ENCODE measurements around the gene MPC2. TPM values are rescaled to one million over a fixed set of nuclear protein-coding genes. Genes with fewer than 3 reads are reported as not detected.
A peak's percentile ranks its signal among the peaks of the same experiment; 100 is the strongest.

Gene MPC2
- total and polyA plus RNA-seq, 4 experiments from 2014 or later, result 30.8 to 123 (median 60.5) TPM

DNA sequence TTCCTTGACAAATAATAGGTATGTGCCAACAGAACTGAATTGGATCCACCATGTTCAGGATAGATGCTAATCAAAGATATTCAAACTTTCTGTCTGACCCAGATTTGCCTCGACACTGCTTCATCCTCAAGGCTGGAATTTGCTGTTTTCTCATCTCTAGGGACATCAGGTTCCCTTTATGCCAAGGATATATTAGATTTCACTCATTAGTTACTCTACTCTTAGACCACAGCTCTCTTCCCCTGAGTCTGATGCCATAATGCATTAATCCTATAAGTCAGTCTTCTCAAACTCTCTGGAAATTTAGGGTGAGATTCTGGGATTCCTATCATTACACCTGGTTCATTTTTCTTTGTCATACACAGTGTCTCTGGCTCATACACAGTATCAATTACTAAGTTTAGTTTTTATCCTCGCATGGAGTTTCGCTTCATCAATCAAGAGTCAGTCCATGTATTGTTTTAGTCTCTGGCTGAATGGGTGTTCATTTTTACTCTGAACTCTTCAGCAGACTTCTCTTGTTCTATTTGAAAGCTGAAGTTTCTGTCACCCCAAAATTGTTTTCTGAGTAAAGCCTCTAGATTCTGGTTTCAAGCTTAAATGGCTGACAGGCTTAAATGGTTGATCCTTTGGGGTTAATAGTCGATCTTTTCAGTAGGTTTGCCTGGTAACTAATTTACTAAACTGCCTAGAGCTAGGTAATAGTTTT is 9.7 kb downstream of the MPC2 start:
- CTCF ChIA-PET (ENCODE audit: partially characterized antibody), result interaction anchor here (1.0 kb wide), 2 partner anchors 17 to 155 kb away, joined by 3 read pairs; no protein-coding TSS in a partner anchor

DNA sequence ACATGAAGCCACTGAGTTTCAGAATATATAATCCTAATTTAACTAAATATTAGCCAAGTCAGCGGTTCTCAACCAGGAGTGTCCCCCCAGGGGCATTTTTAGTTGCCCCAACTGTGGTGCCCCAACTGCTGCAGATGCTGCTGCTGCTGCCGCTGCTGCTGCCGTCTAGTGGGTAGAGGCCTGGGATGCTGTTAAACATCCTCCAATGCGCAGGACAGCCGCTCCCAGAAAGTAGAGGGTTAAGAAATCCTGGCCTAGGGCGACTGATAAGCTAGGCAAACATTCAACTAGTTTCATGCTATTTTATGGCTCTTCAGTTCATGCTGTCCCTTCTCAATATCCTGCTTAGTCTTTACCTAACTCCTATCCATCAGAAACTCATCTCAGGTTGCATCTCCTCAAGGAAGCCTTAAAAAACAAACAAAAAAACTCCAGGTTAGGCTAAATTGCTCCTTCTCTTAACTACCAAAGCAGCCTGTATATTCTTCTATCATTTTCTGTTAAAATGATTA is 10.3 kb downstream of the MPC2 start:
- H3K9me3 Mint-ChIP-seq, result no peaks in the 10 kb centered on the region
- ChIA-PET POLR2A (ENCODE audit: partially characterized antibody) (interaction anchor here (1.2 kb wide), 1 partner anchor 9 kb away, joined by 6 read pairs; no protein-coding TSS in a partner anchor), CTCF (ENCODE audit: partially characterized antibody) (interaction anchor here (1.0 kb wide), 1 partner anchor 17 kb away, joined by 3 read pairs; no protein-coding TSS in a partner anchor)
- peaks cover 5 to 11% of the 10 kb centered on the region in 2 donors for H3K36me3 Mint-ChIP-seq
- Histone ChIP-seq H3K4me1 (ENCODE audit: insufficient read depth, low read length) (no peaks in the 10 kb centered on the region), H3K36me3 (ENCODE audit: insufficient read depth, low read length) (no peaks in the 10 kb centered on the region), H3K27ac (ENCODE audit: low read depth, low read length) (no peak overlapping the region), H3K9me3 (ENCODE audit: control insufficient read depth in 1 of 2, low read length in 2 of 2) (no peaks in the 10 kb centered on the region), H3K4me3 (ENCODE audit: low read length in 2 of 2) (no peak overlapping the region), H3K27me3 (ENCODE audit: insufficient read depth, low read length) (no peaks in the 10 kb centered on the region)
- no peak overlapping the region for H3K27ac Mint-ChIP-seq
- DNase-seq, result no peak
- peaks cover 4 to 17% (median 11%) of the 10 kb centered on the region in 4 donors for H3K4me1 Mint-ChIP-seq
- no peaks in the 10 kb centered on the region for H3K27me3 Mint-ChIP-seq
- H3K4me3 Mint-ChIP-seq, result no peak overlapping the region
- intact Hi-C loops (cut with micrococcal nuclease), result no loop called here

More for the DNA sequence above, 9.7 kb downstream of the MPC2 start:
- Histone ChIP-seq H3K4me3 (ENCODE audit: low read length in 2 of 2) (no peak overlapping the region), H3K27me3 (ENCODE audit: insufficient read depth, low read length) (no peaks in the 10 kb centered on the region), H3K4me1 (ENCODE audit: insufficient read depth, low read length) (no peaks in the 10 kb centered on the region), H3K27ac (ENCODE audit: low read depth, low read length) (no peak overlapping the region), H3K9me3 (ENCODE audit: control insufficient read depth in 1 of 2, low read length in 2 of 2) (no peaks in the 10 kb centered on the region), H3K36me3 (ENCODE audit: insufficient read depth, low read length) (no peaks in the 10 kb centered on the region)
- DNase-seq, result no peak
- Mint-ChIP-seq H3K27ac (no peak overlapping the region), H3K4me1 (peaks cover 4 to 16% (median 10%) of the 10 kb centered on the region in 4 donors), H3K36me3 (peaks cover 2 to 11% of the 10 kb centered on the region in 2 donors), H3K9me3 (no peaks in the 10 kb centered on the region), H3K4me3 (no peak overlapping the region), H3K27me3 (no peaks in the 10 kb centered on the region)
- POLR2A ChIA-PET (ENCODE audit: partially characterized antibody), result interaction anchor here (1.2 kb wide), 1 partner anchor 9 kb away, joined by 6 read pairs; no protein-coding TSS in a partner anchor
- intact Hi-C loops (cut with micrococcal nuclease), result no loop called here

DNA sequence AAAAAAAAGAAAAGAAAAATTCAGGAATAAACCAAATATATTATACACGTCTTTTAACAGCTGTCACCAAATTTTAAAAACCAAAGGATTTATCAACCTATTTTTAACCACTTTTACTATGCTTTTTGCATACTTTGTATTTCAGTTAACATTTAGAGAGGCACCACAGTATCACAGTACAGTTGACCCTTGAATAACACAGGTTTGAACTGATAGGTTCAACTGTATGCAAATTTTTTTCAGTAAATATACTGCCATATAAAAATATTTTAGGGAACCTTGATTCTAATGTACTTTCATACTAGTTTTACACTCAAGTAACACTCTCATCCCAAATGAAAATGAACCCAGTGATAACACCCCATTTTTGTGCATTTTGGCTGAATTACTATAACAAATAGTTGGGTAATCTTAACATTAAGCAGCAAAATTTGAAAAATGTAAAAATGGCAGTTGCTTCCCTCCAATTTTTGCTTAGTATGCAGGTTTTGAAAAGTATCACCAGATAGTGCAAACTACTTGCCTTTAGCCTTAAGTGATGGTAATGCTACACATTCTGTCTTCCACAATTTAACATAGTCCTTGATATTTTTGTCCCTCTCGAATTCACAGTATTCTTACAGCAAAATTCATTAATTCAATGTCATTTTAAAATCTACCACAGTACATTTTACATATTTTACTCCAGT is 12.2 kb downstream of the MPC2 start:
- no peak overlapping the region for H3K4me3 Mint-ChIP-seq
- Histone ChIP-seq H3K4me1 (ENCODE audit: insufficient read depth, low read length) (no peaks in the 10 kb centered on the region), H3K36me3 (ENCODE audit: insufficient read depth, low read length) (no peaks in the 10 kb centered on the region), H3K27ac (ENCODE audit: low read depth, low read length) (no peak overlapping the region), H3K4me3 (ENCODE audit: low read length in 2 of 2) (no peak overlapping the region), H3K9me3 (ENCODE audit: control insufficient read depth in 1 of 2, low read length in 2 of 2) (no peaks in the 10 kb centered on the region), H3K27me3 (ENCODE audit: insufficient read depth, low read length) (no peaks in the 10 kb centered on the region)
- CTCF ChIA-PET (ENCODE audit: partially characterized antibody), result no interaction called here
- H3K36me3 Mint-ChIP-seq, result peaks cover 5 to 11% of the 10 kb centered on the region in 2 donors
- no peak for DNase-seq
- no peaks in the 10 kb centered on the region for H3K9me3 Mint-ChIP-seq
- POLR2A ChIA-PET (ENCODE audit: partially characterized antibody), result interaction anchor here (0.9 to 1.3 kb wide), 2 partner anchors 11 kb away, joined by 3 to 4 read pairs; no protein-coding TSS in a partner anchor
- no peaks in the 10 kb centered on the region for H3K27me3 Mint-ChIP-seq
- H3K4me1 Mint-ChIP-seq, result peaks cover 2 to 16% (median 11%) of the 10 kb centered on the region in 4 donors
- H3K27ac Mint-ChIP-seq, result no peak overlapping the region
- intact Hi-C loops (cut with micrococcal nuclease), result no loop called here

DNA sequence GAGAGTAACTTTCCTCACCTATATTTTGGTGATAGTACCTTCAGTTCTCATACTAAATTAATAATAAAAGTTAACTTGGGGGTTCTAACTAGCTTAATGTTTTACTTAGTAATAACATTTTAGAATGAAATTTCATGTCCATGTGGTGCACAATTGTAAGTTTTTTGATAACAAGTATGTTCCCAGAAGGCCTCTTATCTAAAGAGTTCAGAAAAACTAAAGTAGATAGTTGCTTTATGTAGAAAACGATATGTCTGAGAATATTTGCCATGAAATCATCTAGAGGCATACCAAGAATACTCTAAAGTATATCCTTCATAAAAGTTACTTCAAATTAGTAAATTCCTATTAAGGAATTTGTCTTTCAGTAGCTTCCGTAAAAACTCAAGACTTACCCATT is 12.8 kb downstream of the MPC2 start:
- no peak for DNase-seq
- H3K36me3 ChIP-seq (ENCODE audit: insufficient read depth, low read length), result no peaks in the 10 kb centered on the region
- Mint-ChIP-seq H3K27me3 (no peaks in the 10 kb centered on the region), H3K9me3 (no peaks in the 10 kb centered on the region), H3K4me1 (peaks cover 0 to 14% (median 11%) of the 10 kb centered on the region in 4 donors), H3K36me3 (peaks cover 8 to 11% of the 10 kb centered on the region in 2 donors), H3K4me3 (no peak overlapping the region), H3K27ac (no peak overlapping the region)
- intact Hi-C loops (cut with micrococcal nuclease), result no loop called here
- no peaks in the 10 kb centered on the region for H3K9me3 ChIP-seq (ENCODE audit: control insufficient read depth in 1 of 2, low read length in 2 of 2)
- no peaks in the 10 kb centered on the region for H3K27me3 ChIP-seq (ENCODE audit: insufficient read depth, low read length)
- POLR2A ChIA-PET (ENCODE audit: partially characterized antibody), result interaction anchor here (0.9 kb wide), 1 partner anchor 11 kb away, joined by 4 read pairs; no protein-coding TSS in a partner anchor
- CTCF ChIA-PET (ENCODE audit: partially characterized antibody), result no interaction called here
- no peak overlapping the region for H3K27ac ChIP-seq (ENCODE audit: low read depth, low read length)
- H3K4me3 ChIP-seq (ENCODE audit: low read length in 2 of 2), result no peak overlapping the region
- no peaks in the 10 kb centered on the region for H3K4me1 ChIP-seq (ENCODE audit: insufficient read depth, low read length)

DNA sequence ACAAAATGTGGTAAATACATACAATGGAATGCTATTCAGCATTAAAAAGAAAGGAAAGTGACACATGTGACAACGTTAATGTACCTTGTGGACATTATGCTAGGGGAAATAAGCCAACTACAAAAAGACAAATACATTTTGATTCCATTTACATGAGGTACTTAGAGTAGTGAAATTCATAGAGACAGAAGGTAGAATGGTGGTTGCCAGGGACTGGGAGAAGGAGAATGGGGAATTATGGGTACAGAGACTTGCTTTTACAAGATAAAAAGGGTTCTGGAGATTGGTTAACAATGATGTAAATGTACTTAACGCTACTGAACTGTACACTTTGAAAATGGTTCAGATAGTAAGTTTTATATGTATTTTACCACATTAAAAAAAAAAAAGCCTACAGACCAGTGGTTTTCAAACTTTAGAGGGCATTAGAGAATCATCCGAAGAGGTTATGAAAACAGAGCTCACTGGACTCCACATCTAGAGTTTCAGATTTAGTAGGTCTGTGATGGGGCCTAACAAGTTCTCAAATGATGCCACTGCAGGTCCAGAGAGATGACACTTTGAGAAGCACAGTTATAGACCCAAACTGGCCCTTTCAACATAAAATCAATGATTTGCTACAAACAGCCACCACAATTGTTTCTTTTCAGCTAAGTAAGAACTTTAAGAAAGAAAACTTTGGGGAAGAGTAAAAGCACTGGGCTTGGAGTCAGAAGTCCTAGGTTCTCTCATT is 13.4 kb downstream of the MPC2 start:
- intact Hi-C loops (cut with micrococcal nuclease), result no loop called here
- POLR2A ChIA-PET (ENCODE audit: partially characterized antibody), result interaction anchor here (0.9 kb wide), 1 partner anchor 12 kb away, joined by 4 read pairs; no protein-coding TSS in a partner anchor
- Histone ChIP-seq H3K4me1 (ENCODE audit: insufficient read depth, low read length) (no peaks in the 10 kb centered on the region), H3K4me3 (ENCODE audit: low read length in 2 of 2) (no peak overlapping the region), H3K27ac (ENCODE audit: low read depth, low read length) (no peak overlapping the region), H3K27me3 (ENCODE audit: insufficient read depth, low read length) (no peaks in the 10 kb centered on the region), H3K9me3 (ENCODE audit: control insufficient read depth in 1 of 2, low read length in 2 of 2) (no peaks in the 10 kb centered on the region), H3K36me3 (ENCODE audit: insufficient read depth, low read length) (no peaks in the 10 kb centered on the region)
- Mint-ChIP-seq H3K27ac (peak overlapping the region in 1 of 7 donors; percentile 39), H3K4me3 (no peak overlapping the region), H3K9me3 (no peaks in the 10 kb centered on the region), H3K36me3 (peaks cover 8 to 11% of the 10 kb centered on the region in 2 donors), H3K4me1 (peaks cover 0 to 14% (median 11%) of the 10 kb centered on the region in 4 donors), H3K27me3 (no peaks in the 10 kb centered on the region)
- no peak for DNase-seq
- CTCF ChIA-PET (ENCODE audit: partially characterized antibody), result no interaction called here

DNA sequence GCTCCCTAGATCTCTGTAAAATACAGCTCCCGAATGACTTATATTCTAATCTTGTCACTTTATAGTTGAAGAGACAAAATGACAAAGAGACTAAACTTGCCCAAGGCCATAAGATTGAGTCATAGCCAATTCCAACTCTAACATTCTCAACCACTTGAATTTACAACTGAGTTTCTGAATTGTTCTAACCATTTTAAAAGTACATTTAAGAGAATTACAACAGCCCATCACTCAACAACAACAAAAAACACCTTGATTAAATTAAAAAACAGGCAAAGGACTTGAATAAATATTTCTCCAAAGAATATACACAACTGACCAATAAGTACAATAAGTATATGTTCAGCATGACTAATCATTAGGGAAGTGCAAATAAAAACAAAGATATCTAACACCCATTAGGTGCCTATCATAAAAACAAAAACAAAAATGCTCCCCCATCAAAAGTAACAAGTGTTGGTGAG is 14.2 kb downstream of the MPC2 start:
- H3K9me3 Mint-ChIP-seq, result no peaks in the 10 kb centered on the region
- DNase-seq, result no peak
- H3K4me1 Mint-ChIP-seq, result peaks cover 0 to 14% (median 11%) of the 10 kb centered on the region in 4 donors
- H3K36me3 ChIP-seq (ENCODE audit: insufficient read depth, low read length), result no peaks in the 10 kb centered on the region
- POLR2A ChIA-PET (ENCODE audit: partially characterized antibody), result interaction anchor here (0.7 kb wide), 1 partner anchor 9 kb away, joined by 3 read pairs; no protein-coding TSS in a partner anchor
- CTCF ChIA-PET (ENCODE audit: partially characterized antibody), result no interaction called here
- no peak overlapping the region for H3K4me3 ChIP-seq (ENCODE audit: low read length in 2 of 2)
- H3K27me3 Mint-ChIP-seq, result no peaks in the 10 kb centered on the region
- H3K36me3 Mint-ChIP-seq, result peaks cover 15 to 18% of the 10 kb centered on the region in 2 donors
- no peak overlapping the region for H3K4me3 Mint-ChIP-seq
- H3K27ac ChIP-seq (ENCODE audit: low read depth, low read length), result no peak overlapping the region
- no peak overlapping the region for H3K27ac Mint-ChIP-seq
- H3K9me3 ChIP-seq (ENCODE audit: control insufficient read depth in 1 of 2, low read length in 2 of 2), result no peaks in the 10 kb centered on the region
- H3K27me3 ChIP-seq (ENCODE audit: insufficient read depth, low read length), result no peaks in the 10 kb centered on the region
- no peaks in the 10 kb centered on the region for H3K4me1 ChIP-seq (ENCODE audit: insufficient read depth, low read length)
- intact Hi-C loops (cut with micrococcal nuclease), result no loop called here
